OCI-LY7 (cell line): ENCODE data around the gene ZNF763.

Experiments used
- CTCF ChIP-seq: fragments of 200-600 bp; sonication (generic); conservative IDR thresholded peaks from 2 replicates; pipeline ENCODE4 v1.5.1; 2014; ENCODE audit warnings: mild to moderate bottlenecking, antibody characterized with exemption, low read length, moderate library complexity, mixed read lengths
- EZH2phosphoT487 ChIP-seq: fragments of 200-600 bp; sonication (generic); IDR thresholded peaks from 2 replicates; pipeline ENCODE4 v1.6.1; 2018; ENCODE audit warnings: low read depth, borderline replicate concordance, mild to moderate bottlenecking, mixed run types, antibody characterized with exemption, low read length, moderate library complexity, mixed read lengths

GRCh38 chr19:11921852-11922495 is 42.9 kb upstream of the ZNF763 start:
- TF ChIP-seq CTCF (no peak), EZH2phosphoT487 (no peak)
